HCT116 (cell line): ENCODE measurements around the gene CTNND1. TPM values are rescaled to one million over a fixed set of nuclear protein-coding genes. Genes with fewer than 3 reads are reported as not detected.

Experiments
- ATAC-seq: fragments of 200-7000 bp; cut with Tn5 transposase; 2 replicates; pipeline ENCODE4 v1.9.1; 2020; ENCODE audit warnings: mild to moderate bottlenecking, moderate library complexity
- BruUV-seq: library from RNA; stranded (reverse); fragments of 400-500 nt; replicated peaks from 2 replicates; lab custom pipeline; 2021; lab: Mats Ljungman, UMichigan
- CTCF ChIA-PET: fragments of 300-600 bp; sonication (Branson Sonifier 250); formaldehyde crosslinking; loops from one replicate; lab custom pipeline; 2021; ENCODE audit warnings: antibody characterized with exemption; lab: Charles Lee
- POLR2A ChIA-PET: fragments of 300-600, 350-600 bp; sonication (Branson Sonifier 250); formaldehyde crosslinking; loops from one replicate; lab custom pipeline; 2021; ENCODE audit warnings: antibody characterized with exemption; lab: Charles Lee
- RAD21 ChIA-PET, 2 experiments: fragments of 300-600 bp; sonication (Branson Sonifier 250); formaldehyde crosslinking; loops; one replicate each; lab custom pipeline; 2023; ENCODE audit warnings: low total read pairs in 2 of 2; ENCODE audit not compliant: uncharacterized antibody in 2 of 2, unreplicated experiment in 2 of 2, low non-redundant PET in 1 of 2; lab: Charles Lee
- DNase-seq: peaks from one replicate; pipeline ENCODE4 v3.0.0-alpha.2; 2010; ENCODE audit warnings: low read depth, low spot score
- H2AFZ ChIP-seq: fragments of 200-600 bp; shearing (Covaris generic), sonication (generic); 2 replicates; pipeline ENCODE4 v1.6.1; 2017; ENCODE audit warnings: low read depth, mixed run types, mixed read lengths, antibody characterized with exemption, low read length; ENCODE audit not compliant: poor library complexity, severe bottlenecking
- H3K27ac ChIP-seq: 2 replicates; pipeline ENCODE4 v1.5.1; 2012; ENCODE audit warnings: low read depth, low read length
- H3K27me3 ChIP-seq: fragments of 200-600 bp; sonication (generic); 2 replicates; pipeline ENCODE4 v1.6.1; 2016; ENCODE audit warnings: mixed run types, low read length, mixed read lengths; ENCODE audit not compliant: insufficient read depth
- H3K36me3 ChIP-seq, 2 experiments: fragments of 200-500 bp in 1 of 2; fragments of 200-600 bp in 1 of 2; sonication (Bioruptor generic) in 1 of 2; sonication (generic) in 1 of 2; 2 replicates each; pipeline versions ENCODE4 v1.5.1 to v1.6.1; 2014 to 2016; ENCODE audit warnings: low read length in 2 of 2, inconsistent platforms in 1 of 2, mixed read lengths in 1 of 2, mixed run types in 1 of 2; ENCODE audit not compliant: insufficient read depth in 2 of 2, control insufficient read depth in 1 of 2
- H3K4me1 ChIP-seq, 2 experiments: fragments of 200-600 bp in 1 of 2; sonication (generic) in 1 of 2; 2 replicates each; pipeline versions ENCODE4 v1.5.1 to v1.6.1; 2012 to 2017; ENCODE audit warnings: low read length in 2 of 2, inconsistent platforms in 1 of 2, mild to moderate bottlenecking in 1 of 2, mixed read lengths in 1 of 2, mixed run types in 1 of 2, moderate library complexity in 1 of 2; ENCODE audit not compliant: insufficient read depth in 2 of 2, control insufficient read depth in 1 of 2
- H3K4me2 ChIP-seq: fragments of 200-600 bp; sonication (generic); 2 replicates; pipeline ENCODE4 v1.6.1; 2017; ENCODE audit warnings: mixed run types, low read length, mixed read lengths
- H3K4me3 ChIP-seq, 2 experiments: fragments of 200-600 bp in 1 of 2; sonication (generic) in 1 of 2; replicated peaks in 1 of 2; 2 replicates each; pipeline ENCODE4 v1.5.1; 2011 to 2016; ENCODE audit warnings: low read length in 2 of 2, control low read depth in 1 of 2, low read depth in 1 of 2, mild to moderate bottlenecking in 1 of 2, mixed read lengths in 1 of 2, mixed run types in 1 of 2
- H3K79me2 ChIP-seq: fragments of 200-600 bp; sonication (generic); 2 replicates; pipeline ENCODE4 v1.6.1; 2017; ENCODE audit warnings: mild to moderate bottlenecking, mixed run types, low read length, moderate library complexity, mixed read lengths; ENCODE audit not compliant: insufficient read depth
- H3K9ac ChIP-seq: fragments of 200-600 bp; sonication (generic); 2 replicates; pipeline ENCODE4 v1.6.1; 2016; ENCODE audit warnings: low read length, mixed read lengths
- H3K9me2 ChIP-seq: fragments of 200-600 bp; sonication (generic), shearing (Covaris generic); 2 replicates; pipeline ENCODE4 v1.6.1; 2017; ENCODE audit warnings: mixed run types, mild to moderate bottlenecking, moderate library complexity; ENCODE audit not compliant: insufficient read depth
- H3K9me3 ChIP-seq, 2 experiments: fragments of 200-500 bp in 1 of 2; fragments of 200-600 bp in 1 of 2; sonication (Bioruptor generic) in 1 of 2; sonication (generic) in 1 of 2; 2 replicates each; pipeline ENCODE4 v1.6.1; 2014 to 2017; ENCODE audit warnings: low read length in 2 of 2, mixed read lengths in 2 of 2, inconsistent platforms in 1 of 2, low read depth in 1 of 2, mild to moderate bottlenecking in 1 of 2, mixed run types in 1 of 2, moderate library complexity in 1 of 2; ENCODE audit not compliant: control insufficient read depth in 1 of 2, insufficient read depth in 1 of 2
- H4K20me1 ChIP-seq: fragments of 200-600 bp; sonication (generic), shearing (Covaris generic); 2 replicates; pipeline ENCODE4 v1.6.1; 2017; ENCODE audit warnings: mixed run types, mild to moderate bottlenecking, moderate library complexity; ENCODE audit not compliant: insufficient read depth
- CBX3 ChIP-seq: IDR thresholded peaks from 2 replicates; pipeline ENCODE4 v1.6.1; 2012; ENCODE audit warnings: low read depth
- CEBPB ChIP-seq: IDR thresholded peaks from 2 replicates; pipeline ENCODE4 v1.6.1; 2012; ENCODE audit warnings: low read depth
- EGR1 ChIP-seq: IDR thresholded peaks from 2 replicates; pipeline ENCODE4 v1.6.1; 2012; ENCODE audit warnings: low read depth
- ELF1 ChIP-seq: IDR thresholded peaks from 2 replicates; pipeline ENCODE4 v1.6.1; 2012; ENCODE audit warnings: low read depth, borderline replicate concordance
- EZH2 ChIP-seq: fragments of 200-600 bp; sonication (generic); IDR thresholded peaks from 2 replicates; pipeline ENCODE4 v1.6.1; 2017; ENCODE audit warnings: antibody characterized with exemption, mixed run types
- FOSL1 ChIP-seq: IDR thresholded peaks from 2 replicates; pipeline ENCODE4 v1.6.1; 2012; ENCODE audit warnings: low read depth
- JUND ChIP-seq: IDR thresholded peaks from 2 replicates; pipeline ENCODE4 v1.6.1; 2012
- RAD21 ChIP-seq: IDR thresholded peaks from 2 replicates; pipeline ENCODE4 v1.6.1; 2012; ENCODE audit warnings: low read depth, mild to moderate bottlenecking
- SIN3A ChIP-seq: IDR thresholded peaks from 2 replicates; pipeline ENCODE4 v1.6.1; 2012; ENCODE audit warnings: low read depth
- SP1 ChIP-seq: IDR thresholded peaks from 2 replicates; pipeline ENCODE4 v1.6.1; 2012; ENCODE audit warnings: low read depth
- SRF ChIP-seq: IDR thresholded peaks from 2 replicates; pipeline ENCODE4 v1.6.1; 2012; ENCODE audit warnings: low read depth
- ZFX ChIP-seq: fragments of 450-650 bp; IDR thresholded peaks from 2 replicates; pipeline ENCODE4 v1.6.1; 2017
- ZNF274 ChIP-seq: fragments of 200-500 bp; sonication (Bioruptor generic); IDR thresholded peaks from 2 replicates; pipeline ENCODE4 v1.6.1; 2014; ENCODE audit warnings: mild to moderate bottlenecking, low read depth, low read length, inconsistent platforms
- intact Hi-C: fragments of 100-400 bp; cut with micrococcal nuclease; formaldehyde crosslinking; loops from 2 replicates; pipeline ENCODE4 v1.10.0; 2022
- total RNA-seq: library from RNA; stranded (reverse); gene quantifications from one replicate; pipeline ENCODE4 v1.2.1, GENCODE V29; 2021; ENCODE audit not compliant: unreplicated experiment
- TF ChIP-seq, protein P1 (sequence below), 3 experiments: fragments of 200-600 bp in 1 of 3; sonication (generic) in 1 of 3; IDR thresholded peaks in 2 of 3; conservative IDR thresholded peaks in 1 of 3; 2 replicates each; pipeline ENCODE4 v1.5.1; 2012 to 2017; ENCODE audit warnings: low read depth in 2 of 3, low read length in 2 of 3, antibody characterized with exemption in 1 of 3, borderline replicate concordance in 1 of 3, control low read depth in 1 of 3, mild to moderate bottlenecking in 1 of 3, mixed read lengths in 1 of 3, mixed run types in 1 of 3, moderate library complexity in 1 of 3; ENCODE audit not compliant: insufficient read depth in 1 of 3
- TF ChIP-seq, protein P2 (sequence below): IDR thresholded peaks from 2 replicates; pipeline ENCODE4 v1.6.1; 2012
- TF ChIP-seq, protein P3 (sequence below): IDR thresholded peaks from 2 replicates; pipeline ENCODE4 v1.6.1; 2012; ENCODE audit warnings: low read depth
- TF ChIP-seq, protein P4 (sequence below): IDR thresholded peaks from 2 replicates; pipeline ENCODE4 v1.6.1; 2011; ENCODE audit warnings: mild to moderate bottlenecking, low read length, moderate library complexity; ENCODE audit not compliant: insufficient replicate concordance; ENCODE audit errors: extremely low read depth

CTNND1 gene
- total RNA-seq, 1 experiment from 2014 or later: 157 TPM

DNA sequence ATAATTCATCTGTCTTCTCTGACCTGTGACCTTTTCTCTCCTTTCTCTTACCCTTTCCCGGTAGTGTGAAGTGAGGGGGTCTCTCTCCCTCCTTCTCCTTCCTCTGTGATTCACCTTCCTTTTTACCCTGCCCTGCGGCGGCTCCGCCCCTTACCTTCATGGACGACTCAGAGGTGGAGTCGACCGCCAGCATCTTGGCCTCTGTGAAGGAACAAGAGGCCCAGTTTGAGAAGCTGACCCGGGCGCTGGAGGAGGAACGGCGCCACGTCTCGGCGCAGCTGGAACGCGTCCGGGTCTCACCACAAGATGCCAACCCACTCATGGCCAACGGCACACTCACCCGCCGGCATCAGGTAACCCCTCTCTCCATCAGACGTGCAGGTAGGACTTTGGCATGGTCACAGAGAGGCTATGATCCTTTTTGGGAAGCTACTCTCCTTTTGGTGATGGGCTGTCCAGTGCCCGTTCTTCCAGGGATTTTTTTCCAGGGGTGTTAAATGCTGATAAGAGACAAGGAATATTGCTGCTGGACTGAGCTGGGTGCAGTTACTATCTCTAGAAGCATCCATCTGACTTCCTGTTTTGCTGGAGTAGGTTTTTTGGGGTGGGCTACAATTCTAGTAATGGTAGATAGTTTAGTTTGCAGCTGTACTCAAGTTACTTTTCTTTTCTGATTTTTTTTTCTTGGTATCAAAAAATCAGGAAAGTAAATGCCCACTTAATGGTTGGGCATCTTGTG is 29.9 kb downstream of the CTNND1 start:
- Histone ChIP-seq H3K36me3 (peaks cover 7 to 17% of the 10 kb centered on the region in 2 experiments; a peak in 2 of 4 replicates), H4K20me1 (no peaks in the 10 kb centered on the region)
- DNase-seq: no peak
- POLR2A ChIA-PET: no interaction called here
- no TSS peak for BruUV-seq
- TF ChIP-seq SIN3A (no peak), JUND (no peak), RAD21 (no peak), ZNF274 (no peak), SP1 (no peak), ELF1 (no peak), EGR1 (no peak), ZFX (no peak), CBX3 (no peak), CEBPB (no peak), FOSL1 (no peak), SRF (no peak), EZH2 (no peak)
- TF ChIP-seq, protein P1, sequence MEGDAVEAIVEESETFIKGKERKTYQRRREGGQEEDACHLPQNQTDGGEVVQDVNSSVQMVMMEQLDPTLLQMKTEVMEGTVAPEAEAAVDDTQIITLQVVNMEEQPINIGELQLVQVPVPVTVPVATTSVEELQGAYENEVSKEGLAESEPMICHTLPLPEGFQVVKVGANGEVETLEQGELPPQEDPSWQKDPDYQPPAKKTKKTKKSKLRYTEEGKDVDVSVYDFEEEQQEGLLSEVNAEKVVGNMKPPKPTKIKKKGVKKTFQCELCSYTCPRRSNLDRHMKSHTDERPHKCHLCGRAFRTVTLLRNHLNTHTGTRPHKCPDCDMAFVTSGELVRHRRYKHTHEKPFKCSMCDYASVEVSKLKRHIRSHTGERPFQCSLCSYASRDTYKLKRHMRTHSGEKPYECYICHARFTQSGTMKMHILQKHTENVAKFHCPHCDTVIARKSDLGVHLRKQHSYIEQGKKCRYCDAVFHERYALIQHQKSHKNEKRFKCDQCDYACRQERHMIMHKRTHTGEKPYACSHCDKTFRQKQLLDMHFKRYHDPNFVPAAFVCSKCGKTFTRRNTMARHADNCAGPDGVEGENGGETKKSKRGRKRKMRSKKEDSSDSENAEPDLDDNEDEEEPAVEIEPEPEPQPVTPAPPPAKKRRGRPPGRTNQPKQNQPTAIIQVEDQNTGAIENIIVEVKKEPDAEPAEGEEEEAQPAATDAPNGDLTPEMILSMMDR (IDR thresholded peaks at IDR 0.05 in 2 of 3, conservative IDR thresholded peaks at IDR 0.05 in 1 of 3; ENCODE audit: borderline replicate concordance in 1 of 3, insufficient read depth in 1 of 3, low read depth in 2 of 3, low read length in 2 of 3): no peak
- TF ChIP-seq, protein P2, sequence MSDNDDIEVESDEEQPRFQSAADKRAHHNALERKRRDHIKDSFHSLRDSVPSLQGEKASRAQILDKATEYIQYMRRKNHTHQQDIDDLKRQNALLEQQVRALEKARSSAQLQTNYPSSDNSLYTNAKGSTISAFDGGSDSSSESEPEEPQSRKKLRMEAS: no peak
- TF ChIP-seq, protein P3, sequence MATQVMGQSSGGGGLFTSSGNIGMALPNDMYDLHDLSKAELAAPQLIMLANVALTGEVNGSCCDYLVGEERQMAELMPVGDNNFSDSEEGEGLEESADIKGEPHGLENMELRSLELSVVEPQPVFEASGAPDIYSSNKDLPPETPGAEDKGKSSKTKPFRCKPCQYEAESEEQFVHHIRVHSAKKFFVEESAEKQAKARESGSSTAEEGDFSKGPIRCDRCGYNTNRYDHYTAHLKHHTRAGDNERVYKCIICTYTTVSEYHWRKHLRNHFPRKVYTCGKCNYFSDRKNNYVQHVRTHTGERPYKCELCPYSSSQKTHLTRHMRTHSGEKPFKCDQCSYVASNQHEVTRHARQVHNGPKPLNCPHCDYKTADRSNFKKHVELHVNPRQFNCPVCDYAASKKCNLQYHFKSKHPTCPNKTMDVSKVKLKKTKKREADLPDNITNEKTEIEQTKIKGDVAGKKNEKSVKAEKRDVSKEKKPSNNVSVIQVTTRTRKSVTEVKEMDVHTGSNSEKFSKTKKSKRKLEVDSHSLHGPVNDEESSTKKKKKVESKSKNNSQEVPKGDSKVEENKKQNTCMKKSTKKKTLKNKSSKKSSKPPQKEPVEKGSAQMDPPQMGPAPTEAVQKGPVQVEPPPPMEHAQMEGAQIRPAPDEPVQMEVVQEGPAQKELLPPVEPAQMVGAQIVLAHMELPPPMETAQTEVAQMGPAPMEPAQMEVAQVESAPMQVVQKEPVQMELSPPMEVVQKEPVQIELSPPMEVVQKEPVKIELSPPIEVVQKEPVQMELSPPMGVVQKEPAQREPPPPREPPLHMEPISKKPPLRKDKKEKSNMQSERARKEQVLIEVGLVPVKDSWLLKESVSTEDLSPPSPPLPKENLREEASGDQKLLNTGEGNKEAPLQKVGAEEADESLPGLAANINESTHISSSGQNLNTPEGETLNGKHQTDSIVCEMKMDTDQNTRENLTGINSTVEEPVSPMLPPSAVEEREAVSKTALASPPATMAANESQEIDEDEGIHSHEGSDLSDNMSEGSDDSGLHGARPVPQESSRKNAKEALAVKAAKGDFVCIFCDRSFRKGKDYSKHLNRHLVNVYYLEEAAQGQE: no peak
- TF ChIP-seq, protein P4, sequence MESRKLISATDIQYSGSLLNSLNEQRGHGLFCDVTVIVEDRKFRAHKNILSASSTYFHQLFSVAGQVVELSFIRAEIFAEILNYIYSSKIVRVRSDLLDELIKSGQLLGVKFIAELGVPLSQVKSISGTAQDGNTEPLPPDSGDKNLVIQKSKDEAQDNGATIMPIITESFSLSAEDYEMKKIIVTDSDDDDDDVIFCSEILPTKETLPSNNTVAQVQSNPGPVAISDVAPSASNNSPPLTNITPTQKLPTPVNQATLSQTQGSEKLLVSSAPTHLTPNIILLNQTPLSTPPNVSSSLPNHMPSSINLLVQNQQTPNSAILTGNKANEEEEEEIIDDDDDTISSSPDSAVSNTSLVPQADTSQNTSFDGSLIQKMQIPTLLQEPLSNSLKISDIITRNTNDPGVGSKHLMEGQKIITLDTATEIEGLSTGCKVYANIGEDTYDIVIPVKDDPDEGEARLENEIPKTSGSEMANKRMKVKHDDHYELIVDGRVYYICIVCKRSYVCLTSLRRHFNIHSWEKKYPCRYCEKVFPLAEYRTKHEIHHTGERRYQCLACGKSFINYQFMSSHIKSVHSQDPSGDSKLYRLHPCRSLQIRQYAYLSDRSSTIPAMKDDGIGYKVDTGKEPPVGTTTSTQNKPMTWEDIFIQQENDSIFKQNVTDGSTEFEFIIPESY: no peak
- TF ChIP-seq, all 23 proteins: peak for 0
- ChIA-PET CTCF (no interaction called here), RAD21 (no interaction called here)
- no peak overlapping the region for H3K4me3 ChIP-seq
- H3K27me3 ChIP-seq: no peaks in the 10 kb centered on the region
- H3K27ac ChIP-seq: no peak overlapping the region
- H2AFZ ChIP-seq: no peak overlapping the region
- peaks cover 98% of the 10 kb centered on the region for H3K79me2 ChIP-seq
- H3K4me2 ChIP-seq: peak overlapping the region; percentile 35
- no peak for ATAC-seq
- intact Hi-C loops: no loop called here
- H3K4me1 ChIP-seq: peaks cover 52 to 70% of the 10 kb centered on the region in 2 experiments
- H3K9me2 ChIP-seq: no peaks in the 10 kb centered on the region
- no peaks in the 10 kb centered on the region for H3K9me3 ChIP-seq
- no peak overlapping the region for H3K9ac ChIP-seq
